GM18517 (cell line): ENCODE data around the gene KRTAP5-1.
"Not testable (repeated sequence)": the region's sequence is repeated elsewhere in the genome, so short reads cannot be mapped to it uniquely, and the experiment has no call there.

Source experiments
- ATAC-seq: cut with Tn5 transposase; IDR thresholded peaks from one replicate; pipeline ENCODE4 v1.9.1; 2021; ENCODE audit warnings: mild to moderate bottlenecking, moderate library complexity; ENCODE audit not compliant: unreplicated experiment

KRTAP5-1 gene, protein sequence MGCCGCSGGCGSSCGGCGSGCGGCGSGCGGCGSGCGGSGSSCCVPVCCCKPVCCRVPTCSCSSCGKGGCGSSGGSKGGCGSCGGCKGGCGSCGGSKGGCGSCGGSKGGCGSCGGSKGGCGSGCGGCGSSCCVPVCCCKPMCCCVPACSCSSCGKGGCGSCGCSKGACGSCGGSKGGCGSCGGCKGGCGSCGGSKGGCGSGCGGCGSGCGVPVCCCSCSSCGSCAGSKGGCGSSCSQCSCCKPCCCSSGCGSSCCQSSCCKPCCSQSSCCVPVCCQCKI

DNA sequence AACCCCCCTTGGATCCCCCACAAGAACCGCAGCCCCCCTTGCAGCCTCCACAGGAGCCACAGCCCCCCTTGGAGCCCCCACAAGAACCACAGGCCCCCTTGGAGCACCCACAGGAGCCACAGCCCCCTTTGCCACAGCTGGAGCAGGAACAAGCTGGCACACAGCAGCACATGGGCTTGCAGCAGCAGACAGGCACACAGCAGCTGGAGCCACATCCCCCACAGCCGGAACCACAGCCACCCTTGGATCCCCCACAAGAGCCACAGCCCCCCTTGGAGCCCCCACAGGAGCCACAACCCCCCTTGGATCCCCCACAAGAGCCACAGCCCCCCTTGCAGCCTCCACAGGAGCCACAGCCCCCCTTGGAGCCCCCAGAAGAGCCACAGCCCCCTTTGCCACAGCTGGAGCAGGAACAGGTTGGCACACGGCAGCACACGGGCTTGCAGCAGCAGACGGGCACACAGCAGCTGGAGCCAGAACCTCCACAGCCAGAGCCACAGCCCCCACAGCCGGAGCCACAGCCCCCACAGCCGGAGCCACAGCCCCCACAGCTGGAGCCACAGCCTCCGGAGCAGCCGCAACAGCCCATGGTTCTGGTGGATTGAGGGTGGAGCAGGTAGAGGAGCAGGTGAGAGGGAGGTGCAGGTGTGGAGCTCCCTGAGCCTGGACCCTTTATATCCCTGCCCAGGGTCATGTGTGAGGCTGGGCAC lies at the start of gene KRTAP5-1:
TSS of gene KRTAP5-1 (minus strand) at position 623 of the 710 bp plus-strand sequence. CDS start at position 589, 34 bp downstream.
- ATAC-seq = not testable (repeated sequence)

DNA sequence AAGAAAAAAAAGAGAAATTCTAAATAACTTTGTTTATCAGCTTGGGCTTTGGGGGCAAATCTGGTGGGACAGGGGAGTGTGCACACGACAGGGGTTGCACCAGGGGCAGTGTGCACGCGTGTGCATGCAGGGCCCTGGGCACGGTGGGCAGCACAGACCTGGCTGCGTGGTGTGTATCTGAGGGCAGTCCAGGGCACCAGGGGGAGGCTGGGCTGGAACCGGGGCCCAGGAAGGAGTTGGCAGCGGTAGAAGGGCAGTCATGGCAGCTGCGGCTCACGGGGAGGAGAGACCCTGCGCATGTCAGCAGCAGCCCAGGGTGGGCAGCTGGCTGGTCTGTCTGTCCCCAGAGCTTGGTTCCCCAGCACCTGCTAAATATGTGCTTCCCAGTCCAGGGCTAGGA lies 48.8 kb upstream of the KRTAP5-1 start:
- no peak for ATAC-seq

DNA sequence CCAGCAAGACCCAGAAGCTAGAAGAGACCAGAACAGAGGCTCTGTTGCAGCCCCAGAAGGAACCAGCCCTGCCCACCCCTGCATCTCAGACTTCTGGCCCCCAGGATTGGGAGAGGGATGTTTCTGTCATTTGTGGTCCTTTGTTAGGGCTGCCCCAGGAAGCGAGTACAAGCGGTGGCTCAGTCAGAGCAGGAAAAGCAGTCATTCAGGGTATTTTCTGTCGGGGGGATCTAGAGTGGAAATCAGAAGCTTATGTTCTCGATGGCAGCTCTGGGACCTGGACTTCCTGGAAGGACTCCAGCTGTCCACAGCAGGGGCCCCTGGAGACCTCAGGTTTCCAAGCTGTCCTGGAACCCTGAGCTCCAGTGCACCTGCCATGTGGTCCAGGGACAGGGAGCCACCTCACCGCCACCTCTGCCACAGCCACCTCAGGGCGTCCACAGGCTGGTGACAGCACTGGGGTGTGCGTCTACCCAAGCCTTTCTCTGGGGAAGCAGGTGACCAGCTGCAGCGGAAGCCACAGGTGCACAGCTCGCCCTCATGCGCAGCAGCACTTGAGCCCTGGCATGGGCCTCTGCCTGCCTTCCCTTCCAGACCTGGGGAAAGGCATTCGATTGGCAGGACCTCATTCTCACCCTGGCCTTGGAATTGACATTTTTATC lies 47.1 kb upstream of the KRTAP5-1 start:
- no peak for ATAC-seq

DNA sequence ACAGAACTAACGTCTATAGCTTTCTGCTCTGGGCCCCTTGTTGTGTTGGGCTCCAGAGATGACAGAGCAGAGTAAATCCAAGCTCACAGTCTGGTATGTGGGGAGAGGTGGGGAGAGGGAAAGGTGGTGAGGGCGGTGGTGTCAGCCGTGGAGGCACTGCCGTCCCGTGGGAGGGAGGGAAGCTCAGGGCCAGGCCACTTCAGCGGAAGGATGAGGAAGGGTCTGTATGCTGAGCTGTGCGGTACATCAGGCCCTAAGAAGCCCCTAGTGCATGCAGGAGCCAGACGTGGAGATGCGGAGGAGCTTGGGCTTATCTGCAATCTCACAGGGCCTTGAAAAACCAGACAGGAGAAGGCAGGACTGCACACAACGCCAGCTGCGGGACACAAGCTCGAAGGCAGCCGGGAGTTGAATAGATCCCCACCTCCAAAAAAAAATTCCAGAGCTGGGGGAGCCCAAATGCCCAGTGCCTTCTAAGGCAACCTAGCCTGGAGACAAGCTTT lies 46.0 kb upstream of the KRTAP5-1 start:
- no peak for ATAC-seq

DNA sequence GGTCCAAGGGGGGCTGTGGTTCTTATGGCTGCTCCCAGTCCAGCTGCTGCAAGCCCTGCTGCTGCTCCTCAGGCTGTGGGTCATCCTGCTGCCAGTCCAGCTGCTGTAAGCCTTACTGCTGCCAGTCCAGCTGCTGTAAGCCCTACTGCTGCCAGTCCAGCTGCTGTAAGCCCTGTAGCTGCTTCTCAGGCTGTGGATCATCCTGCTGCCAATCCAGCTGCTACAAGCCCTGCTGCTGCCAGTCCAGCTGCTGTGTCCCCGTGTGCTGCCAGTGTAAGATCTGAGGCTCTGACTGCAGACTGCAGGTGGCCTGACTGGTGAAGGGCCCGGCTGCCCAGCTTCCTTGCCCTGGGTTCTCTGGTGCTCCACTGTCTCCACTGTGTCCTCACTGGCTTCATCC lies 45.2 kb upstream of the KRTAP5-1 start:
- no peak for ATAC-seq

DNA sequence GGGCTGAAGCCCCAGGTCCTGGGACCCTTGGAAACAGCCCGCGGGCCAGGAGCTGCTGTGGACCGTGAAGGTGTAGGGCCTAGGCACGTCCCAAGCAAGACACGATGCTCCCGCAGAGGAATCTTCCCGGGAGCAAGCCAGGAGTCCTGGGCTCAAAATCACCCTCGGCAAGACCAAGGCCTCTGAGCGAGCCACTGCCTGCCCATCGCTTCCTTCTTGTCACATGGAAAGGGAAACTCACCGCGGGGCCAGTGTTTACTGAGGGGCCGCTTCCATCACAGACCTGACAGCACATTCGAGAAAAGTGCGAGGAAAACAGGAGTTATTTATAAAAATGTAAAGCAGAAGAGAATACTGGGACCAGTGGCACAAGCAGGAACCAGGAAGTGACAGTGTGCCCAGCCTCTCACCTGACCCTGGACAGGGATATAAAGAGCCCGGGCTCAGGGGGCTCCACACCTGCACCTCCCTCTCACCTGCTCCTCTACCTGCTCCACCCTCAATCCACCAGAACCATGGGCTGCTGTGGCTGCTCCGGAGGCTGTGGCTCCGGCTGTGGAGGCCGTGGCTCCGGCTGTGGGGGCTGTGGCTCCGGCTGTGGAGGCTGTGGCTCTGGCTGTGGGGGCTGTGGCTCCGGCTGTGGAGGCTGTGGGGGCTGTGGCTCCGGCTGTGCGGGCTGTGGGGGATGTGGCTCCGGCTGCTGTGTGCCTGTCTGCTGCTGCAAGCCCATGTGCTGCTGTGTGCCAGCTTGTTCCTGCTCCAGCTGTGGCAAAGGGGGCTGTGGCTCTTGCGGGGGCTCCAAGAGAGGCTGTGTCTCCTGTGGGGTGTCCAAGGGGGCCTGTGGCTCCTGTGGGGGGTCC lies 44.5 kb upstream of the KRTAP5-1 start, which contains the start of gene KRTAP5-5:
TSS of gene KRTAP5-5 (plus strand) at position 450 of the 860 bp plus-strand sequence. CDS start at position 516, 66 bp downstream.
- no peak for ATAC-seq

DNA sequence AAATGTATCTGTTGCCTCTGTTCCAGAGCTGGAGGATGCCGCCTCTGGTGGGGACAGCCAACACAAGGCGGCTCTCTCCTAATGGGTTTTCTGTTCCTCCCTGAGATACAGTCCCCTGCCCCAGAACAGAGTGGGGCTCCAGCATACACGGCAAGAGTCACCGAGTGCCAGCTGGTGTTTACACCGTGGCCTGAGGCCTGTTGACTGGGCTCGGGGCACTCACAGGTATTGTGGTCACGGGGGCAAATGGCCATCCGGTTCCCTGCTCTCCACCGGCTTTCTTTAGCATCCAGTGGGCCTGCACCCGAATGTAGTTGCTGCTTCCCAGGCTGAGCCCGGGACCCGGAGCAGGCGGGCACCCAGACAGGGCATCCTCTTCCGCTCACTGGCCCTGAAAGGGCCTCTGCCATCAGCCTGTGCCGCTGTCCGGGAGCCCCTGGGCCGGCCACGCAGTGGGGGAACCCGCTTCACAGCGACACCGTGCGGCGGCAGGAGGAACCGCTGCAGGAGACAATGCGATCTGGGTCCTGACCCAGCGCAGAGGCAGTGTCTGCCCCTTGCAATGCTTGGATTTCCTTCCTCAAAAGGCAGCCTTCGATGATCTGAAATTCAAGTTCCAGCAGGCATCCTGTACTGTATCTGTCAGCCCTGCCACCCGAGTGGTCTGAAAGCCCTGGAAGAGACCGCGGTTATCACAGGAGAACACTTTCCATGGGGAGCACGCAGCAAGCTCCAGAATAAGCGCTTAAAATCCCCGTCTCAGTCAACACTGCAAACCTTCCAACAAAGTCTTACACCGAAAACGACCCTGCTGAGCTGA lies 43.6 kb upstream of the KRTAP5-1 start:
- no peak for ATAC-seq

DNA sequence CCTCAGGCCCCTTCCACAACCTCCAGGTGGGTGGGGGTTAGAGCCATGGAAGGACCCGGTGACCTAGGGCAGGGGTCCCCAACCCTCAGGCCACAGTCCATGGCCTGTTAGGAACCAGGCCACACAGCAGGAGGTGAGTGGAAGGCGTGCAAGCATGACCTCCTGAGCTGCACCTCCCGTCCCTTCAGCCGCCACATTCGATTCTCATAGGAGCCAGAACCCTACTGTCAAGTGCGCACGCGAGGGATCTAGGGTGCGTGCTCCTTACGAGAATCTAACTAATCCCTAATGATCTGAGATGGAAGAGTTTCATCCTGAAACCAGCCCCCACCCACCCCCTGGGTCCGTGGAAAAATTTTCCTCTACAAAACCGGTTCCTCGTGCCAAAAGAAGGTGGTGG lies 40.5 kb upstream of the KRTAP5-1 start:
- no peak for ATAC-seq

DNA sequence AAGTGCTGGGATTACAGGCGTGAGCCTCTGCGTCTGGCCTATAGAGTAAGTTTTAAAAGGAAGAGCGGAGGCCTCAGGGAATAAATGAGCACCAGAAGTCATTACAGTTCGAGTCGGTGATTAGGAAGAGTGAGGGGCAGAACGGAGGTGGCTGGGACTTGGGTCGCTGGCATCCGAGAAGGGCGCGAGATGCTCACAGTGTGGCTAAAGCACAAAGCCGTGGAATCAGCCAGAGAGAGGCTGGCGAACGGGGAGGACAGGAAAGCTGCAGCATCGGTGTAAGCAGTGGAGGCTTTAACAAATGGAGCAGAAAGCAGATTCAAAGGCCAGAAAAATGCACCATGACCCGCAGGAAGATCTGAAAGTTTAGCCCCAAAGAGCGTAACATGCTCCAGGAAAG lies 39.5 kb upstream of the KRTAP5-1 start:
- ATAC-seq = no peak

DNA sequence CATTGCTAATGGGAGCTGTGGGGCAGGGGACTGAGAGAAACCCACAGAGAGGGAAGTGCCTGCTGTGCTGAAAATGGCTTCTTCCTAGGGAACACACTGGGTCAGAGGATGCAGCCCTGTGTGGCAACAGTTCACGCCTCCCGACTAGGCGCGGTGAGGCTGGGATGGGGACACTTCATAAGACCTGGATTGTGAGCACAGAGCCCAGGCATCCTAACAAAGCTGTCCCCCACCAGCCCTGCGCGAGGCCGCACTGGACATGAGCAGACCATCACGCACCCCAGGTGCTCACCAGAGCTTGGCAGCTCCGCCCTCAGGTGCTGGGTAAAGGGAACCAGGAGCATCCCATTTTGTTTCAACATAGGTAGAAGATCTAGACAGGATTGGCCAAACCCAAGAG lies 38.6 kb upstream of the KRTAP5-1 start:
- ATAC-seq = no peak

DNA sequence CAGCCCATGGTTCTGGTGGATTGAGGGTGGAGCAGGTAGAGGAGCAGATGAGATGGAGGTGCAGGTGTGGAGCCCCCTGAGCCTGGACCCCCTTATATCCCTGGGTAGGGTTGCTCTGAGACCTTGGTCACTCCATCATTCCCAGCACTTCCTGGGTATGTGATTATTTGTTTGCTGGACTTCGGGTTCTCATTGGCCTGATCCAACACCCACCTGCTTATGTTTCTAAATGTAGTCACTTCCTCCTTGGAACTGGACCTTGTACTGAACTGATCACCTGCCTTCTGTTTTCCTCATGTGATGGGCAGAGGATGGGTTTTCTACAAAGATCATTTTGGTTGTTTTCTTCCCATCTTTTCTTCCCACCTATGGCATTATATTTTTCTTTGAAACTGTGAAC lies 37.0 kb upstream of the KRTAP5-1 start, which contains the start of gene KRTAP5-4:
TSS of gene KRTAP5-4 (minus strand) at position 53 of the 400 bp plus-strand sequence. CDS start at position 8, 45 bp downstream.
- ATAC-seq = no peak

DNA sequence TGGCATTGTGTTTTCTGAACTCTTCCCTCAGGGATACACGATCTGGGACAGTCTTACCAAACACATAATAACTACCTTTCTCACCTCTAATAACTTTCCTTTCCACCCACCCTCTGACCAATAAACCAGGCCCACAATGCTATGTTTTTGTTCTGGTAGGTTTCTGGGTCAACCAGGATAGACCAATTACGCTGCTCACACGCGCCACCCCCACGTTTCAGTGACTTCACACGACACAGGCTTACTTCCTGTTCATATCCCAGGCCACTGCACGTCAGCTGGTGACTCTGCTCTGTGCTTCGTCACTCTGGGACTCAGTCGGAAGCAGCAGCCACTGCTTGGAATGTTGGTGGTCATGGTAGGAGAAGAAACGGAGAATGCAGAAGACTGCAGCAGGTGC lies 34.4 kb upstream of the KRTAP5-1 start:
- no peak for ATAC-seq

DNA sequence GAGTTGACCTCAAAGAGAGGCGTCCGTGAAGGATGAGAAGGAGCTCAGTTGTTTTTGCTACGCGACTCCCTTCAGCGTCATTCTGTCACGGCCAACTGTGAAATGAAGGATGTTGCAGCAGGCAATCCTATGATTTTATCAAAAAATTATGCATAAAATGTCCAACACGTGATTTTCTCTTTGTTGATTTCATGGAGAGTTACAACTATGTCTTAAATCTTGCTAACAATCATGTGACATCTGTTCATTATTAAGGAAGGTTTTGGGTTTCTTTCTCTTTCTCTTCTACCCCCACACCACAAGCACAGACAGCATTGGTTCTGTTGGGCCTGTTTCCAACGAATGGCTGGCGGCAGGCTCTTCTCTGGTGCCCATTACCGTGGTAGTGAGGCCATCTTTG lies 33.1 kb upstream of the KRTAP5-1 start:
- no peak for ATAC-seq

DNA sequence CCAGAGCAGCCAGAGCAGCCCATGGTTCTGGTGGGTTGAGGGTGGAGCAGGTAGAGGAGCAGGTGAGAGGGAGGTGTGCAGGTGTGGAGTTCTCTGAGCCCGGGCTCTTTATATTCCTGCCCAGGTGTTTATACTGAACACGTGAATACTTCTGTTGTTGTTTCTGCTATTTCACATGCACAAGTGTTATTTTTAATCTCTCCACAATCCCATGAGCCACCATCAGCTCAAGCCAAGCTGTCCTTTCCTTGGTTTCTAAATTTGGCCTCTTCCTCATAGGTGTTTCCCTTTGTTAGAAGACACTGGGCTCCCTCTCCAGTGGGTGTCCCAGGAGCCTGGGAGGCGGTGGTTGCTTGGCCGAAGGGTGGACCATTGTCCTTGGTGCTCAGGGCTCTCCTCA lies 23.3 kb upstream of the KRTAP5-1 start, which contains the start of gene KRTAP5-3:
TSS of gene KRTAP5-3 (minus strand) at position 101 of the 400 bp plus-strand sequence. CDS start at position 23, 78 bp downstream.
- no peak for ATAC-seq

DNA sequence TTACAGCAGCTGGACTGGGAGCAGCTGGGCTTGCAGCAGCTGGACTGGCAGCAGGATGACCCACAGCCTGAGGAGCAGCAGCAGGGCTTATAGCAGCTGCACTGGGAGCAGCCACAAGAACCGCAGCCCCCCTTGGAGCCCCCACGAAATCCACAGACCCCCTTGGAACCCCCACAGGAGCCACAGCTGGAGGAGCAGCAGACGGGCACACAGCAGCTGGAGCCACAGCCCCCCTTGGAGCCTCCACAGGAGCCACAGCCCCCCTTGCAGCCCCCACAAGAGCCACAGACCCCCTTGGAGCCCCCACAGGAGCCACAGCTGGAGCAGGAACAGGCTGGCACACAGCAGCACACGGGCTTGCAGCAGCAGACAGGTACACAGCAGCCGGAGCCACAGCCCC lies 22.8 kb upstream of the KRTAP5-1 start:
- ATAC-seq = not testable (repeated sequence)

DNA sequence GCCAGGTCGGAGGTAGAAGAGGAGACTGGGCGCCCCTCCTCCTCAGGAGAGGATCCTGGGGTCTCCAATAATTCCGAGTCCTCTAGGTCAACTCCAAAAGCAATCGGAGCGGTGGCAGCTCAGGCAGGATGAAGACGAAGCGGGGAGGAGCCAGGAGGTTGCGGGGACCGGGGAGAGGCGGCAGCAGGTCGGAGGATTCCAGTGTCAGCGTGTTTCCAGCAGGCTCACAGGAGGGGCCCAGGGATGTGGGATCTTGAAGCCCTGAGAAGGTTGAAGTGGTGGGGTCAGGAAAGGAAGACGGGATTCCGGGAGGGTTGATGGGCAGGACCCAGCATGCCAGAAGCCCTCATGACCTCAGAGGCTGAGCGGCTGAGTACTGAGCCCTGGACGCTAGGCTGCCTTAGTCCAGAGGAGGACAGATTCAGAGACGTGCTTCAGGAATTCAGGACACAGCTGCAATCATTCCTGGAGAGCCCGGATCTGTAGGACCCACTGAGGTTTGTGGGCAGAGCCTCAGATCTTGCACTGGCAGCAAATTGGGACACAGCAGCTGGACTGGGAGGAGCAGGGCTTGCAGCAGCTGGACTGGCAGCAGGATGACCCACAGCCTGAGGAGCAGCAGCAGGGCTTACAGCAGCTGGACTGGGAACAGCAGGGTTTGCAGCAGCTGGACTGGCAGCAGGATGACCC lies 22.2 kb upstream of the KRTAP5-1 start:
- not testable (repeated sequence) for ATAC-seq

DNA sequence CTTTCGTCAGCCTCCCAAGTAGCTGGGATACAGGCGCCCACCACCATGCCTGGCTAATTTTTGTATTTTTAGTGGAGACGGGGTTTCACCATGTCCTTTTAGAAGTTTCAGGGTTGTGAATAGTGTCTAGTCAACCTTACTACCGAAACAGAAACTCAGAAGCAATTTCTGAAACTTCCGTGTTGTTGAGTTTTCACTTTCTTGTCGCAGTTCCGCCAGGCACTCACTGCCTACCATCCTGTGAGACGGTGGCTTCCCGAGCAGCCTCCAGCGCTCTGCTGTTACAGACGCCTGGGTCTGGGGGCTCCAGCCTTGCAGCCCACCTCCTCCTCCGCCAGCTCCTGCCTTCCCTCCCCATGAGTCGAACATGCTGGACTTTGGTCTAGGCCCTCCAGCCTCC lies 20.8 kb upstream of the KRTAP5-1 start:
- peak; percentile 98 for ATAC-seq

DNA sequence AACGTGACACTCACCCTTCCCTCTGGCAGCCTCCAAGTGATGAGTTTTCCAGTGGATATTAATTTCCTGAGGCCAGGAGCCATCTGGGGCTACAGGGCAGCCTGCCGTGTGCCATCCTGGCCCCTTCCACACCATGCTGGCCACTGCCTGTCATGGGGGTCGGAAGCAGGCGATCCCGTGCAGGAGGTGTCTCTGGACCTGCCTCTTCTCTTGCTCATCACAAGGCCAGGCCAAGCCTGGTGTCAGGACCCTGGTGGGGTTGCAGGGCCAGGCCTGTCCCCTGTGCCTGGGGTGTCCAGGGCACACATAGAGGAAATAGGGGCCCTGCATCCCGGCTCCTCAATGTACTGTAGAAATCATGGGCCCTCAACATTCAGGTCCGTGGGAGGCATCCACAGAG lies 19.6 kb upstream of the KRTAP5-1 start:
- ATAC-seq = no peak

DNA sequence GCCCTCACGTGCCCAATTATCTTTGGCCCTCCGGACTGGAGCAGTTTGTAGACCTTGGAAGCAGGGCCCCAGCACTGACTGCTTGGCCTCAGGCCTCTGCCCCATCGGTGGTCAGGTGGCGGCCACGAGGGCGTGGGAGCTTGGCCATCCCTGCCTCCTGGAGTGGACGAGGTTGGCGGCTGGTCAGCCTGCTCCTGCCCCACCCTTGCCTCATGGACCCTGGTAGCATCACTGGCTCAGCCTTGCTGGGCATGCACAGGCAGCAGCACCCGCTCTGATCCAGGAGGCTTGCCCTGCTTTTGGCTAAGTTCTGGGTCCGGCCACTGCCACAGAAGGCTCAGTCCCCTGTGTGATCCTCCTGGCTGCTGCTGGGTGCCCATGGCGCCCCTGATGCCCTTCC lies 19.1 kb upstream of the KRTAP5-1 start:
- ATAC-seq = no peak
